Pons (tissue), 1 donor: ENCODE results near the gene CELSR1.
"Not testable (repeated sequence)": the region's sequence is repeated elsewhere in the genome, so short reads cannot be mapped to it uniquely, and the experiment has no call there.

Experiments
- DNase-seq: peaks from one replicate; pipeline ENCODE4 v3.0.0-alpha.2; 2016; ENCODE audit warnings: low spot score

The CELSR1 gene

DNA sequence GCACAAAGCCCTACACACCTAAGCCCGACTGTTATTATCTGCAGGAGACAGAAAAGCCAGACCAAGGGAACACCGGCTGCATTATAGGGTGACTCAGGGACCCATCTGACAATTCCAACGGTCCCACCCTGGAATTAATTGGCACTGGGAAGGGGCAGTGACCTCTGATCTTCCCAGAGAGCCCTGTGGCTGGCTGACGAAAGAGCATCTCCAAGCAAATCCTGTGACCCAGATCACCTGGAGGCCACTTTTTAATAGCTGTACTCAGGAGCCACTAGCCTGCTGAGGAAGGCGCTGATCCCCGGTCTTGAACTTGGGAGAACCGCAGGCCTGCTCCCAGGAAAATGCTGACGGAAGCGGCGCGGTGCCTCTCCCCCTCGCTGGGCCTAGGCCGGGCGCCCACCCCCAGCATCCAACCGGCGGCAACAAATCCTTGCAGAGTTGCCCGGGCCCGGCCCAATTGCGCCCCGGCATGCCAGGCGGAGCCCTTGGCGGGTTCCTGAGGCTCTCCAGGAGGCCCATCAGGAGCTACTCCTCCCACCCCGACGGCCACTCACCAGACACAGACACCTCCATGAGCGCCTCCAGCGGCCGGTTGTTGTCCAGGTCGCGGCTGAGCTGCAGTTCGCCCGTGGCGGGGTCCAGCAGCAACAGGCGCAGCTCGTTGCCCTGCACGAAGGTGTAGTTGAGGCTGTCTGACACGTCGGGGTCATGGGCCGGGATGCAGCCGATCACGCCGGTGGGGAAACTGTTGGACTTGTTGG lies 4.2 kb downstream of the CELSR1 start:
- DNase-seq: no peak

DNA sequence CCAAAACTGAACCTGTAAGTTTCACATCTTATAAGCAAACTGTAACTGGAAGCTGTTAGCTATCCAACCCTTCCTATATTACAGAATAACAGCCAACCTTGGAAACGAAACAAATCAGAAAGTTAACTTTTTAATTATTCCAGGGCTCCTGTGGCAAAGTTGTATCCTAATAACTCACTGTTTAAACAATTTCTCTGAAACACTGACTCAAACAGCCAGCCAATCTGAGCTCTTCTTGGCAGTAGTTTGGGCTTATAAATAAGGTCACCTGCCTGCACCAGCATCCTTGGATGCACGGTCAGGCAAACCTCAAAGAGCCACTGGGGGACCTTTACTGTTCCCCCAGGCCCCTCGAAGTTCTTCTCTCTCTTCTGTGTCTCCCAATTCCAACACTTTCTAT lies 5.0 kb downstream of the CELSR1 start:
- no peak for DNase-seq

DNA sequence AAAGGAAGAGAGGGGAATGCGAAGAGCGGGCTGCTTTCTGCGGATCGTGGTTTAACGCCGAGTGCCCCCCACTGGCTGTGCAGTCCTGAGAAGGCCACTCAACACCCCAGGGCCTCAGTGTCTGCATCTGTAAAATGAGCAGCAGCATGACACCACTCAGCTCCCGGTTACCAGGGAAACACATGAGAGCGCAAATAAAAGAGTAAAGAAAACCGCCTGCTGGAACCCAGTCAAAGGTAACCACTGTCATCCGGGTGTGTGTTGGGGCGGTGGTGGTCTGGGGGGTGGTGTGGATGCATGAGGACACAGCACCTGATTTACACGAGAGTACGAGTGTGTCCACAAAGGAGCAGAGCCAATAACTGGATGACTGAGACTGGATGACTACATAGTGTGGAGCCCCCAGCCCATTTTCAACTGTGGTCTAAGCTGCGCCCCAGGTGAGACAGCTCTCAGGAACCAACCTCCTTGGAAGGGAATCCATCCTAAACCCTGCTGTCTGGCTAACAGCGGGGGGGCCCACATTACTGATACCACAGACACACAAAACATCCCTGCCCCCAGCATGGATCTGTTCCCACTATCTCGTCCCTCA lies 5.7 kb downstream of the CELSR1 start:
- no peak for DNase-seq

DNA sequence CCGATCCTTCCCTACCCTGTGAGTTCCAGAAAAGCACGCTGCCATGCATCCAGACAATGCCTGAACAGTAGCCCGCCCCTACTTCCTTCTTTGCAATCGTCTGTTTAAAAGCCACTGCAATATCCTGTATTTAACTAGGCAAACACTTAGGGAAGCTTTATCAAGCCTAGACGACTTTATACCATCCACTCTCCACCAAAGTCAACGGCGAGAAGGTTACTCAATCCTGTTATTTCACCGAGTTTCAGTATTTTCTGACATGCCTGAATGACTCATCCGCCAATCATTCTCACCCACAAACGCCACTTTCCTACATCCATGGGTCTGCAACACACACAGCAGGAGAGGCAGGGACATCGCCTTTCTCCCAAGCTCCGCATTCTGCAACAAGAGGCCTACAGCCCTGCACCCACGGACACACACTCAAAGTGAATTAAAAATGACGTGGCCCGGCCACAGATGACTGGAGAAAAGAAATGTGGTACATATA lies 9.3 kb downstream of the CELSR1 start:
- no peak for DNase-seq

DNA sequence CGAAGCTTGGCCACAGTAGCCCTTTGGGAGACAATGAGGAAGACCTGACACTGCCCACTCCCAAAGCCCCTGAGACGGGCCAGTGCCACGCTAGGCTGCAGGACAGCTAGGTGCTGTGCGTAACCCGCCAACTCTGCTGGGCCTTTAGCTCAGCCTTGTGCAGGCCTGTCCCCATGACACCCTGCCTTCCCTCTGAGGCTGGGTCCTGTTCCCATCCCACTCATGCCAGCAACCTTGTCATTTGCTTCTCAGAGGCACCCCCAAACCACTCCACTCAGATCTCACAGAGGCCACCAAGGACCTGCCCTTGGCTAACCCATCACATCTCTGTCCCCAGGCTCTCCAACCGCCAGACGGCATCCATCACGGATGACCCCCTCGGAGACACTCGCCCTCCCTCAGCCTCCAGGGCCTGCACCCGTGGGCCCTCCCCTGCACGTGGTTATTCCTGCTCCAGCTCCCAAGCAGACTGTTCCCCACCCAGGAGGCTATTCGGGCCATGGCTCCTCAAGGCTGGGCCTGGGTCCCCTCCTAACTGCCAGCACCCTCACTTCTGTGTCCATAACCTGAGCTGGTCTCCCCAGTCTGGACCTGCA lies 11.1 kb downstream of the CELSR1 start:
- no peak for DNase-seq

DNA sequence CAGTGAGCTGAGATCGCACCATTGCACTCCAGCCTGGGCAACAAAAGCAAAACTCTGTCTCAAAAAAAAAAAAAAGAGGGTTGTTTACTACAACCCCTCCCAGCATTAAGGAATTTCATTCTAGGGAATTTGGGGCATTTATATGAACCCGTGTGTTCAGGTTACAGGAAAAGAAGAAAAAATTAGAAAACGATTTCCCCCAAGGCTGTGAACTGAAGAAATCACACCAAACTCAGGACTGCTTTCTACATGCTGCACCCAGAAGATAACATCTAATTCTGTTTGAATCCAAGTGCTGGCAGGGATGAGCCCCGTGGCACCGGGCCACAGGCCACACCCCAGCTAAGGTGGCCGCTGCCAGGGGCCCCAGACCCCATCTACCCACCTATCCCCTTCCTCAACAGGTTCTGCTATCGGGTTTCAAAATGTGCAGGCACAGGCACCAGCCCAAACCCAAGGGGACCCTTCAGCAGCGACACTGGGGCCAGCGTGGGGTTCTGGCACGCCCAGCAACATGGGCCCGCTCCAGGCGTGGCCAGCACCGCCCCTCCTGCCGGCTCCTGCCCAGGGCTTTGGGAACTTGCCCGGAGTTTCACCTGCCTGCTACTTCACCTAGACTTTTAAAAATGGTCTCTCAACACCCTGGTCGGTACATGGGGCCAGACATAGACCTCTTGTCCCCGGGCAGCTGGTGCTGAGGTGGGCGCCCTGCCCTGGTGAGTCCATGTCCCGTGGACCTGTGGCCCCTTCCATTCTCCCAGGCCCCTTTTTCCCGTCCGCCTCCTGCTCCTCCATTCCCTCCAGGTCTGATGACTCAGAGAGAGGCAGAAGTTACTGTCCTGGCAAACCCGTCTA lies 11.8 kb downstream of the CELSR1 start:
- no peak for DNase-seq

DNA sequence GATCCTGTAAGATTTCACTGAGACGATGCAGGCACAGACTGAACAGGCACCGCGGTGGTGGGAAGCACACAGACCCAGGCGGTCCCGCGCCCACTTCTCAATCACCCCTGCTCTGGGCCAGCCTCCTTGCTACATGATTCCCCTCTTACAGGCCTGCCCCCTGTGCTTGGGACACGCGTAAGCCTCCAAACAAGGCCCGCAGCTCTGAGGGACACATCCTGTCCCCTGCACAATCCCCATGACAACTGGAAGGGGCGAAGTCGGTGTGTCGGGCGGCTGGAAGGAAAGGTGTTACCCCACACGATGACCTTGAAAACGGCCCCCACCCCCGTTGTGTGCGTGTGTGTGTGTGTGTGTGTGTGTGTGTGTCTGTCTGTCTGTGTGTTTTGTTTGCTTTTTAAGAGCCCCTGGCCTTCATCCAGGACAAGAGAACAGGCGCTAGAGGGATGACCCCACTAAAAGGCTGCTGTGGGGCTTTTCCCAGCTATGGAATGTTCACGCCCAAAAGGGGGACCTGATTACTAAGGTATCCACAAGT lies 13.1 kb downstream of the CELSR1 start:
- DNase-seq: no peak

DNA sequence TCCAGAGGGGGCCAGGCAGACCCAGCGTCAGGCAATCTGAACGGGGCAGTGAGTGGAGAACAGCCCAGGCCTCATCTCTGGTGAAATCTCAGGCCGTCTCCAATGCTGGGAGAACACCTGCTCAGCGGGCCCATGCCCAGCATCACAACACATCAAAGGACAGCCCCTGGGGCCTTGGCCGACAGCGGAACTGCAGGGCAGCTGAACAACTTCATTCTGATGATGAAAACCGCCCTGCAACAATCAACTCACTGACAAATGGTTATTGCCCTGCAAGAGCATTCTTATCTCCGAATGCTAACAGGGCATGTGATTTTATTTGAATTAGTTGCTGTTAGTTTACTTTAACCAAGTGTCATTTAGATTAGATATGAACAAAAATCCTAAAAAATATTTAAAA lies 14.6 kb downstream of the CELSR1 start:
- no peak for DNase-seq

DNA sequence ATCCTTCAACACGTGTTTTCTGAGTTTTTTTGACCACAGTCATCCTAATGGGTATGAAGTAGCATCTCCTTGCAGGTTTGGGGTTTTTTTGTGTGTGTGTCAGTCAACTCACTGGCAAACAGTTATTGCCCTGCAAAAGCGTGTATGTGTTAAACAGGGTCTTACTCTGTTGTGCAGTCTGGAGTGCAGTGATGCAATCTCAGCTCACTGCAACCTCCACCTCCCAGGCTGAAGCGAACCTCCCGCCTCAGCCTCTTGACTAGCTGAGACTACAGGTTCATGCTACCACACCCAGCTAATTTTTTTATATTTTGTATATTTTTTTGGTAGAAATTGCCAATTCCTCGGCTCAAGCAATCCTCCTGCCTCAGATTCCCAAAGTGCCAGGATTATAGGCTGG lies 15.4 kb downstream of the CELSR1 start:
- DNase-seq: no peak

DNA sequence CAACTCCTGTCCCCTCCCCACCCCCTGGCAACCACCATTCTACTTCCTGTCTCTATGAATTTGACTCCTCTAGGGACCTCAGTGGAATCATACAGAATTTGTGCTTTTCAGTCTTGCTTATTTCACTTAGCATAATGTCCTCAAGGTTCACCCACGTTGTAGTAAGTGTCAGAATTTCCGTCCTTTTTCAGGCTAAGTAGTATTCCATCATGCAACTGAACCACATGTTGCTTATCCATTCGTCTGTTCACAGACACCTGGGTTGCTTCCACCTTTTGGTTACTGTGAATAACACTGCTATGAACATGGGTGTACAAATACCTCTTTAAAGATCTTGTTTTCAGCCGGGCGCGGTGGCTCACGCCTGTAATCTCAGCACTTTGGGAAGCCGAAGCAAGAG lies 16.5 kb downstream of the CELSR1 start:
- no peak for DNase-seq

DNA sequence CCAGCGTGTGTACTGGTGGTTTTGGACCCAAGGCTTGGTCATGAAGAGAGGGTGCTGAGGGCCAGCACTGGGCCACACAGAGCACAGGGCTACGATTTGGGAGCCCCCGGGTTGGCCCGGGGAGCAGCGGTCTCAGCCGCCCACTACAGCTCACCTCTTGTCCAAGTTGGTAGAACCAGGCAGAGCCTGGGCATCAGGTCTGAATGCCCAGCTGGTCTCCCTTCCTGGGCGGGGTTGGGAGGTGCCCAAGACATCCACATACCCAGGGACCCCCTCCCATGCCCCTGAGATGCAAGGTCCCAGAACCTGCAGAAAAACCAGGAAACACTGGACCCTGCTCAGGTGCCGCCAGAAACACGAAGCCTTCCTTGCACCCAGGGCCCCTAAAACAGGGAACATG lies 18.0 kb downstream of the CELSR1 start:
- DNase-seq: no peak

DNA sequence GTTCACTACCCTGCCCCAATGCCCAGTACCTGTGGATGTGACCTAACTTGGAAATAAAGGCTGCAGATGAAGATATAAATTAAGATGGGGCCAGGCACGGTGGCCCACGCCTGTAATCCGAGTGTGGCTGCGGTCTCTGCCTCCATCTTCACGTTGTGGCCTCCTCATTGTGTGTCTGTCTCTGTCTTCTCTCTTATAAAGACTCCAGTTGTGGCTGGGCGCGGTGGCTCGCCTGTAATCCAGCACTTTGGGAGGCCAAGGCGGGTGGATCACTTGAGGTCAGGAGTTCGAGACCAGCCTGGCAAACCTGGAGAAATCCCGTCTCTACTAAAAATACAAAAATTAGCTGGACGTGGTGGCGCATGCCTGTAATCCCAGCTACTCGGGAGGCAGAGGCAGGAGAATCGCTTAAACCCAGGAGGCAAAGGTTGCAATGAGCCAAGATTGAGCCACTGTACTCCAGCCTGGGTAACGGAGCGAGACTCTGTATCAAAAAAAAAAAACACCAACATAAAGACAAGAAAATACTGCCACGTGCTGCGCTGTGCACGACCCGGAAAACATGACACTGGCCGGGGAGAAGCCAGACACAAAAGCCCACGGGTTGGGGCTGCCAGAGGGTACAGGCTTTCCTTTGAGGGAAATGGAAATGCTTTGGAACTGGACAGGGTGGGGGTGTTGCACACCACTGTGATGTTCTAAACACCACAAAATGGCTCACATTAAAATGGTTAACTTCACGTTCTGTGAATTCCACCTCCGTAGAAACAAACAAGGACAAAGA lies 18.7 kb downstream of the CELSR1 start:
- DNase-seq: no peak

DNA sequence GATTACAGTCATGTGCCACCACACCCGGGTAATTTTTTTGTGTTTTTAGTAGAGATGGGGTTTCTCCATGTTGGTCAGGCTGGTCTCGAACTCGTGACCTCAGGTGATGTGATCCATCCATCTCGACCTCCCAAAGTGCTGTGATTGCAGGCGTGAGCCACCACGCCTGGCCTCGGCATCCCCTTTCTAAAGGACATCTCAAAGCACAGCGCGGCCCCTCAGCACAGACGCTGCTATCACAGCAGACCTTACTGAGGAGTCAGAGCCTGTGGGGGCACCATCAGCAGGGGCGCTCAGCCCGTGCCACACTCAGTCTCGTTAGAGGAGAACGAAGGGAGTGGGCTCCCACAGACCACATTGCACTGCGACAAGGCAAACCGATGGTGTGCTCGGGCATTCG lies 19.4 kb downstream of the CELSR1 start:
- DNase-seq: no peak

DNA sequence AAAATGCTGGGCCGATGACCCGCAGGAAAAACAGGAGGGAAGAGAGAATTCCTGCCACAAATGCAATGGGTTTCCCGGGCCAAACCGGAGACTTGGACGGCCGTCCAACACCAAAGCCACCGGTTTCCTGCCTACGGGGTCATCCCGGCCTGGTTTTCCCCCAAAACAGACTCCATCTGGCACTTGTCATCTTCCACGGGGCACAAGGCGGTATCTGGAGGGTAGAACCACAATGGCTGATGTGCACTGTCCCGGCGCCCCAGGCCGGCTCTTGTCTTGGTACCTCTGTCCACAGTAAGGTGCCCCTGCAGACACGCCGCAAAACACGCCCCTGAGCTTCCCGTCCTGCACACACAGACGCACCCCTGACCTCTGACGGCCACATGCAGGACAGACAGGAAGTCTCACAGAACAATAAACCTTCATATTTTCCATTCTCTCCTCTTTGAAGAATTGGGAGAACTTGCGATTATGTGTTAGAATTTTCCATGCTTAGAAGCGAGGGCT lies 20.1 kb downstream of the CELSR1 start:
- DNase-seq: no peak

DNA sequence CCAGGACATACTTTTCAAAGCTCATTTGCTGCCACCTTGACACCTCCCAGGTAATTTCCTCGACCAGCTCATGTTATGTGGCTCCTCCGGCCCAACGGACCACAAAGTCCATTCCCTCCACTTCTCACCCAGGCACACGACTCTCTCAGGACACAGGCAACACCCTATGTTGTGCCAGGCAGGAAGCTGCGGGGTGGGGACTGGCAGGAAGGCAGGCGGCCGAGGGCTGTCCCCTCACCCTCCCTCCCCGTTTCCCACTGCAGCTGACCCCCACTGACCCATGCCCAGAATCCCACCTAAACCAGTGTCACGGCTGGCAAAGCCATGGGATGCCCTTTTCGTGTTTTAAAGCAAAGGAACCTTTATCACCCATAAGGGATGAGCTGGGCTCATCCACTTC lies 20.8 kb downstream of the CELSR1 start:
- no peak for DNase-seq

DNA sequence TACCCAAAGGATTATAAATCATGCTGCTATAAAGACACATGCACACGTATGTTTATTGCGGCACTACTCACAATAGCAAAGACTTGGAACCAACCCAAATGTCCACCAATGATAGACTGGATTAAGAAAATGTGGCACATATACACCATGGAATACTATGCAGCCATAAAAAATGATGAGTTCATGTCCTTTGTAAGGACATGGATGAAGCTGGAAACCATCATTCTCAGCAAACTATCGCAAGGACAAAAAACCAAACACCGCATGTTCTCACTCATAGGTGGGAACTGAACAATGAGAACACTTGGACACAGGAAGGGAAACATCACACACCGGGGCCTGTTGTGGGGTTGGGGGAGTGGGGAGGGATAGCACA lies 21.3 kb downstream of the CELSR1 start:
- DNase-seq: not testable (repeated sequence)

DNA sequence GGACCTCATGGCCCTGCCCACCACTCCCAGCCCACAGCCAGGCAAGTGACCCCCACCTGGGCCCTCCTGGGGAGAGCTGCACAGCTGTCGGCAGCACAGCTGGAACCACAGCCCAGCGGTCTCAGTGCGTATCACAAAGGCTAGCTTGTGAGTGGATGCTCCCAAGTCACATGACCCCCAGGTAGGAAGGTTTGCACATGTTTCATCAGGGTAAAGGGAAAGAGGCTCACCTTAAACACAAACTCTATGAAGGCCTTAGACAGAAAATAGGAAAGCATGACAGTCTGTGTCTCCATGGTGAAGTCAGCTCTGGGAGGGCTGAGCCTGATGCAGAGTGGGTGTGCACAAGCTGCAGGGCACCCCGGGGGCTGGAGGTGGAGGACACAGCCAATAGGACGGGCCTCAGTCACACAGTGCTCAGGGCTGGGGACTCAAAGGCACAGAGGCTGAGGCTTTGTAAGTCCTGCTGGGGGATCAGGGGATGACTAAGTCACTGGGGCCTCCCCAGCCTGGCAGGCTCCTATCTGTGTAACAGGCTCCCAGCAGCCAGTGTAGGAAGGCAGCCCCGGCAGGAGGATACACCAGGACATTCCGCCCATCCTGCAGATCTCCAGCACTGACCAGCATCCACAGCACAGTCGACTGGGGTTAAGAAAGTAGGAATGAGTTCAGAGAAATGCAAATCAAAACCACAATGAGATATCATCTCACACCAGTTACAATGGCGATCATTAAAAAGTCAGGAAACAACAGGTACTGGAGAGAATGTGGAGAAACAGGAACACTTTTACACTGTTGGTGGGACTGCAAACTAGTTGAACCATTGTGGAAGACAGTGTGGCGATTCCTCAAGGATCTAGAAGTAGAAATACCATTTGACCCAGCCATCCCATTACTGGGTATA lies 22.0 kb downstream of the CELSR1 start:
- no peak for DNase-seq

DNA sequence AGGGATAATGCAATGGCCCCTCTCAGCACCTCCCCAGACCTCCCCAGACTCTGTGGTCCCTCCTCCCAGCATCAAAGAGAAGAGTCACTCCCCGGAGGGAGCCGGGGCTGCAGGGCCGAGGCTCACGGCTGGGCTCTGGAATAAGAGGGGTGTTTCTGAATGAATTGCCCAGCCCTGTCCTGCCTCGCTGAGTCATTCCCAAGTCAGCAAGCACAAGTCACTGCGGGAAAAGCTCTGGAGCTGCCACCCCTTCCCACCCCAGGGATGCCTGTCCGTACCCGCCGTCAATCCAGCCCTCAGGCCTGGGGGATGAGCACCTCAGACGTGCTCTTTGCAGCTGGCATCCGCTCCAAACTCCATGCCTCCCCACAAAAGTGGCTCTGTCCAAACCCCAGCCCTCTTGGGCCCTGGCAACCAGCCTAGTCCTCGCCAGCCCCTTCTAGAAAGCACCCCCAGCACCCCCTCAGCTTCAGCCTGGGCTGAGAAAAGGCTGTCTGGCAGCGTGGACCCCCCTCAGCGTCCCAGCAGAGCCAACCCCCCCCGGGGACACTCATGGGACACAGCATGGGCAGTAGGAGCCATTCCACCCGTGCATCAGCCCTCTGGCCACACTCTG lies 22.7 kb downstream of the CELSR1 start:
- no peak for DNase-seq

DNA sequence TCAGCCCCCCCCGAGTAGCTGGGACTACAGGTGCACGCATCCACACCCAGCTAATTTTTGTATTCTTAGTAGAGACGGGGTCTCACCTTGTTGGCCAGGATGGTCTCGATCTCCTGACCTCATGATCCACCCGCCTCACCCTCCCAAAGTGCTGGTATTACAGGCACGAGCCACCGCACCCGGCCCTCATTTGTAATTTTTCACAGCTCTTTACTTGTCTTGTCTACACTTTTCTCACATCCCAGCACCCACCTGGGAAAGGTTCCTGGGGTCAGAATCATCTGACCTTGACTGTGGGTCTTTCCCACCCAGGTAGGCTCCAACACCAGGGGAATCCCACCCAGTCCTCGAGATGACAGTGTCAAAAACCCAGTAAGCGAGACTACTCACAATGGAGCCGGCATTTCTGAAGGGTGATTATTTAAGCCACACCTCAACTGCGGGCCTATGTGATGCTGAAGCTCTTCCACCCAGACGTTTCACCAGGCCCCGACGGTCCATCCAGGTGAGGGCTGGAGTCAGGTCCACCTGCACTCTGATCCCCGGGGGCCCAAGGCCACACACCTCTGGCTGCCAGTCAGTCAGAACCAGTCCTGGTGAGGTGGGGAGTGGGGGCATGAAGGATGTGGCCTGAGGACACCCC lies 23.4 kb downstream of the CELSR1 start:
- no peak for DNase-seq
